Measurements from ENCODE around the gene MYOCOS. TPM values are rescaled to one million over a fixed set of nuclear protein-coding genes. Genes with fewer than 3 reads are reported as not detected.

Gene MYOCOS
- total and polyA plus RNA-seq, 2 donors (not counting 1 experiment from before 2014, with no cell fraction given) = not detected

GRCh38 chr1:171653796-171654195 lies 31.8 kb downstream of the MYOCOS start:
- TF ChIP-seq, protein P1, sequence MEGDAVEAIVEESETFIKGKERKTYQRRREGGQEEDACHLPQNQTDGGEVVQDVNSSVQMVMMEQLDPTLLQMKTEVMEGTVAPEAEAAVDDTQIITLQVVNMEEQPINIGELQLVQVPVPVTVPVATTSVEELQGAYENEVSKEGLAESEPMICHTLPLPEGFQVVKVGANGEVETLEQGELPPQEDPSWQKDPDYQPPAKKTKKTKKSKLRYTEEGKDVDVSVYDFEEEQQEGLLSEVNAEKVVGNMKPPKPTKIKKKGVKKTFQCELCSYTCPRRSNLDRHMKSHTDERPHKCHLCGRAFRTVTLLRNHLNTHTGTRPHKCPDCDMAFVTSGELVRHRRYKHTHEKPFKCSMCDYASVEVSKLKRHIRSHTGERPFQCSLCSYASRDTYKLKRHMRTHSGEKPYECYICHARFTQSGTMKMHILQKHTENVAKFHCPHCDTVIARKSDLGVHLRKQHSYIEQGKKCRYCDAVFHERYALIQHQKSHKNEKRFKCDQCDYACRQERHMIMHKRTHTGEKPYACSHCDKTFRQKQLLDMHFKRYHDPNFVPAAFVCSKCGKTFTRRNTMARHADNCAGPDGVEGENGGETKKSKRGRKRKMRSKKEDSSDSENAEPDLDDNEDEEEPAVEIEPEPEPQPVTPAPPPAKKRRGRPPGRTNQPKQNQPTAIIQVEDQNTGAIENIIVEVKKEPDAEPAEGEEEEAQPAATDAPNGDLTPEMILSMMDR (conservative IDR thresholded peaks at IDR 0.05 in 1 of 2, IDR thresholded peaks at IDR 0.05 in 1 of 2; ENCODE audit: low read depth in 1 of 2, low read length in 2 of 2) = no peak
- no peak for TF ChIP-seq EZH2 (IDR thresholded peaks at IDR 0.05; ENCODE audit: low read length, missing control alignments)
- no peaks in the 10 kb centered on the region for H3K79me2 ChIP-seq (ENCODE audit: control insufficient read depth, insufficient read depth, low read length)
- H3K4me3 ChIP-seq (replicated peaks in 1 of 4; ENCODE audit: control extremely low read depth in 1 of 4, insufficient read depth in 1 of 4, low read depth in 3 of 4, low read length in 4 of 4) = no peak overlapping the region
- no peaks in the 10 kb centered on the region for H4K20me1 ChIP-seq (ENCODE audit: control insufficient read depth, extremely low read depth, insufficient read depth, low read length)
- no peak overlapping the region for H3K27ac ChIP-seq (ENCODE audit: insufficient read depth, low read length)
- H3K36me3 ChIP-seq (ENCODE audit: control insufficient read depth, insufficient read depth, low read length) = no peaks in the 10 kb centered on the region
- H3K4me1 ChIP-seq (ENCODE audit: control insufficient read depth, extremely low read depth, insufficient read depth, low read length) = peaks cover 13% of the 10 kb centered on the region
- H3K9ac ChIP-seq (ENCODE audit: insufficient read depth, low read length) = no peak overlapping the region
- H2AFZ ChIP-seq (ENCODE audit: low read length) = peak overlapping the region; percentile 1
- DNase-seq (ENCODE audit: low read depth in 2 of 2) = no peak
- H3K27me3 ChIP-seq (ENCODE audit: control insufficient read depth, insufficient read depth, low read length) = no peaks in the 10 kb centered on the region
- H3K9me3 ChIP-seq (ENCODE audit: control insufficient read depth, insufficient read depth, low read depth, low read length) = no peaks in the 10 kb centered on the region
- H3K4me2 ChIP-seq (ENCODE audit: extremely low read depth, insufficient read depth, low read length) = peak overlapping the region; percentile 8

DNA sequence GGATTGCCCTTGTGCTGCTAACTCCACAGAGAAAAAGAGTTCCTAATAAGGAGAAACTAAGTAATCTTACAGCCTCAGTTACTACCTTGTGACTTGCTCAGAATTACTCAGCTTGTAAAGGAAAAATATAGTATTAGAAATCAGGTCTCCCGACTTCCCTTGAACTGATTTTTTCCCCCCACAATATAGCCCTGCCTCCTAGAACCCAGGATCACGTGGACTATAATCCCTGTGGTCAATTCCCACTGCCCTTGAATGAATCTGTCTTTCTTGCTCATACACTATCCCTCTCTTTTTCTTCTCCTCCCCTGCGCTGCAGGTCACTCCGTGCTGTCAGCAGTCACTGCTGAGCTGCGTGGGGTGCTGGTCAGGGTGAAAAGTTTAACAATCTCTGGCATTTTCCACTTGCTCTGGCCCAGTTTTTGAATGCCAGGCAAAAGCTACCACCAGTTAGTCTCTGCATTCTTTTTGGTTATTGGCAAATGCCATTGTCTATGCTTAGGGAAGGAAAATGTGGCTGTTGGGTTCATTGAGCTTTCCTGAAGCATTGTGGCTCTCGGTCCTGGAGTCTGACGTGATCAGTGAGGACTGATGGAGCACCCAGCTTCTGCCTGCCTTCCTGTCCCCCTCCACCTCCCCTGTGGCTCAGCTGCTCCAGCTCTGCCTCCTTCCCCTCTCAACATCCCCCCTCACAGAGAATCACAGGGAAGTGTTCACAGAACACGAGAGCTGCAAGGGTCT lies 32.3 kb downstream of the MYOCOS start:
- peak overlapping the region; percentile 8 for H3K4me2 ChIP-seq (ENCODE audit: extremely low read depth, insufficient read depth, low read length)
- no peaks in the 10 kb centered on the region for H4K20me1 ChIP-seq (ENCODE audit: control insufficient read depth, extremely low read depth, insufficient read depth, low read length)
- H2AFZ ChIP-seq (ENCODE audit: low read length) = peak overlapping the region; percentile 81
- H3K36me3 ChIP-seq (ENCODE audit: control insufficient read depth, insufficient read depth, low read length) = no peaks in the 10 kb centered on the region
- H3K27ac ChIP-seq (ENCODE audit: insufficient read depth, low read length) = no peak overlapping the region
- H3K4me1 ChIP-seq (ENCODE audit: control insufficient read depth, extremely low read depth, insufficient read depth, low read length) = peaks cover 13% of the 10 kb centered on the region
- peak; percentile 3 to 75 for DNase-seq (ENCODE audit: low read depth in 2 of 2)
- no peaks in the 10 kb centered on the region for H3K79me2 ChIP-seq (ENCODE audit: control insufficient read depth, insufficient read depth, low read length)
- no peak for TF ChIP-seq EZH2 (IDR thresholded peaks at IDR 0.05; ENCODE audit: low read length, missing control alignments)
- TF ChIP-seq, protein P1 (conservative IDR thresholded peaks at IDR 0.05 in 1 of 2, IDR thresholded peaks at IDR 0.05 in 1 of 2; ENCODE audit: low read depth in 1 of 2, low read length in 2 of 2) = no peak
- H3K9ac ChIP-seq (ENCODE audit: insufficient read depth, low read length) = no peak overlapping the region
- no peaks in the 10 kb centered on the region for H3K9me3 ChIP-seq (ENCODE audit: control insufficient read depth, insufficient read depth, low read depth, low read length)
- H3K4me3 ChIP-seq (replicated peaks in 1 of 4; ENCODE audit: control extremely low read depth in 1 of 4, insufficient read depth in 1 of 4, low read depth in 3 of 4, low read length in 4 of 4) = no peak overlapping the region
- H3K27me3 ChIP-seq (ENCODE audit: control insufficient read depth, insufficient read depth, low read length) = no peaks in the 10 kb centered on the region

GRCh38 chr1:171654942-171655745 lies 33.1 kb downstream of the MYOCOS start:
- peaks cover 13% of the 10 kb centered on the region for H3K4me1 ChIP-seq (ENCODE audit: control insufficient read depth, extremely low read depth, insufficient read depth, low read length)
- DNase-seq (ENCODE audit: low read depth in 2 of 2) = peak; percentile 38 to 66
- H3K36me3 ChIP-seq (ENCODE audit: control insufficient read depth, insufficient read depth, low read length) = no peaks in the 10 kb centered on the region
- H4K20me1 ChIP-seq (ENCODE audit: control insufficient read depth, extremely low read depth, insufficient read depth, low read length) = no peaks in the 10 kb centered on the region
- no peaks in the 10 kb centered on the region for H3K27me3 ChIP-seq (ENCODE audit: control insufficient read depth, insufficient read depth, low read length)
- peak overlapping the region in 1 of 4 experiments; percentile 2 for H3K4me3 ChIP-seq (replicated peaks in 1 of 4; ENCODE audit: control extremely low read depth in 1 of 4, insufficient read depth in 1 of 4, low read depth in 3 of 4, low read length in 4 of 4)
- peak overlapping the region; percentile 82 for H3K4me2 ChIP-seq (ENCODE audit: extremely low read depth, insufficient read depth, low read length)
- no peak overlapping the region for H3K9ac ChIP-seq (ENCODE audit: insufficient read depth, low read length)
- H3K27ac ChIP-seq (ENCODE audit: insufficient read depth, low read length) = peak overlapping the region; percentile 46
- peak overlapping the region; percentile 81 for H2AFZ ChIP-seq (ENCODE audit: low read length)
- no peaks in the 10 kb centered on the region for H3K79me2 ChIP-seq (ENCODE audit: control insufficient read depth, insufficient read depth, low read length)
- no peaks in the 10 kb centered on the region for H3K9me3 ChIP-seq (ENCODE audit: control insufficient read depth, insufficient read depth, low read depth, low read length)
- TF ChIP-seq, protein P1 (conservative IDR thresholded peaks at IDR 0.05 in 1 of 2, IDR thresholded peaks at IDR 0.05 in 1 of 2; ENCODE audit: low read depth in 1 of 2, low read length in 2 of 2) = peak; percentile 72 to 78
- TF ChIP-seq EZH2 (IDR thresholded peaks at IDR 0.05; ENCODE audit: low read length, missing control alignments) = no peak
